ENCODE data around the gene RFX3. TPM values are rescaled to one million over a fixed set of nuclear protein-coding genes. Genes with fewer than 3 reads are reported as not detected.

RFX3 gene
- total RNA-seq (10 to 100 TPM; 23.6 to 27.1 TPM), total RNA-seq (23.5 to 28.8 reads per million in 2 donors)

DNA sequence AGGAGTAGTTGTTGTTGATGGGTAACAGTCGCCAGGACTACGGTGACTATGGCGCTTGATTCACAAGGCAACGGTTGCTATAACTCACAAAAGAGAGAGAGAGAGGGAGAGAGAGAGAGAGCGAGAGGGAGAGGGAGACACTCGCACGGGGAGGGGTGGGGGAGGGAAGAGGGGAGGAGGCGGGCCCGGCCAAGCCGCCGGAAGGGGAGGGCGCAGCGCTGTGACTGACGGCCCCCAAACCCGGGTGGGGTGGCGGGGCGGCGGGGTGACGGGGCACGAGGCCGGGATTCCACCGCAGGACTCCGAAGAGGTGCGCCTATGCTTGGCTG is at the start of gene RFX3:
Gene RFX3, minus strand, starts transcription at position 166 of the 329 bp plus-strand sequence. CDS start 130,413 bp downstream, outside the sequence.
- peaks cover 45% of the 10 kb centered on the region for H3K4me1 Mint-ChIP-seq
- H3K9me3 ChIP-seq (ENCODE audit: control insufficient read depth, low read length, poor library complexity, severe bottlenecking) = no peaks in the 10 kb centered on the region
- DNase-seq (peak; percentile 89 to 92 (median 92)), ATAC-seq (peak; percentile 72)
- peak within 1 kb of the TSS; percentile 96 for H3K4me3 Mint-ChIP-seq
- H3K27me3 Mint-ChIP-seq = no peaks in the 10 kb centered on the region
- peaks cover 3% of the 10 kb centered on the region for H3K36me3 Mint-ChIP-seq (ENCODE audit: low read depth)
- peak within 1 kb of the TSS; percentile 96 for H3K27ac Mint-ChIP-seq

DNA sequence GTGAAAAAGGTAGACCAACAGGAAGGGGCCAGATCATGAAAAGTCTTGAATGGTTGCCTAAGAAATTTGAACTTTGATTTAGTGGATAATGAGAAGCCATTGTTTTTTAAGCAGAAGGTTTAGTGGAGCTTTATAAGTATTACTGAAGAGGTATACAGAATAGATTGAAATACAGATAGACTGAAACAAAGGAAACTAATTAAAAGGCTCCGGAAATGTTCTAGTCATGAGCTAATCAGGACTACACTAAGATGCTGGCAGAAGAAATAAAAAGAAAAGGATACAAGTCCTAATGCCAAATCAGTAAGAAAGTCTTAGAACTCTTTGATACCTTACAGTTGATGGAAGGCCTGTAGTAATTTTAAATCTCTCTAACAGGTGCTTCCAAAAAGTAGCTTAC is 45.7 kb upstream of the RFX3 start:
- H3K27ac Mint-ChIP-seq = no peak overlapping the region
- H3K4me3 Mint-ChIP-seq = no peak overlapping the region
- DNase-seq = no peak
- no peak for ATAC-seq
- H3K27me3 Mint-ChIP-seq = no peaks in the 10 kb centered on the region
- H3K4me1 Mint-ChIP-seq = peaks cover 3% of the 10 kb centered on the region
- H3K9me3 ChIP-seq (ENCODE audit: control insufficient read depth, low read length, poor library complexity, severe bottlenecking) = no peaks in the 10 kb centered on the region
- peaks cover 10% of the 10 kb centered on the region for H3K36me3 Mint-ChIP-seq (ENCODE audit: low read depth)

DNA sequence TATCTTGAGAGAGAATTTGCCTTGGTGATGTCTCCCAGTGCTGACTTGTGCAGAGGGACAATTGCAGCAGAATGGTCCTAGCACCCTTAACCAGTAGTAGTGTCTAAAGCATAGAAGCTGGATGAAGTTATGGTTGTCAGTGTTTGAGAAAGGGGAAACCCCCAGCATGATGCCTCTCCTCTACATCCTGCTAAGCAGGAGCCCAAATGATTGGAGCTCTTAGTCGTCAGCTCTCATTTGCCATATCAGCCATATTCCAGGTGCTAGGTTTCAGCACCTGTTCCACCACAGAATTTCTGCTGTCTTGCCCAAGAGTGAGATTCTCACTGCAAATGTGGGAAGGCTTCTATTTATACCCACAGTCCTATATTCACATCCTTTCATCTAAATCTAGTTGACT is 43.7 kb upstream of the RFX3 start:
- peak; percentile 36 for ATAC-seq

DNA sequence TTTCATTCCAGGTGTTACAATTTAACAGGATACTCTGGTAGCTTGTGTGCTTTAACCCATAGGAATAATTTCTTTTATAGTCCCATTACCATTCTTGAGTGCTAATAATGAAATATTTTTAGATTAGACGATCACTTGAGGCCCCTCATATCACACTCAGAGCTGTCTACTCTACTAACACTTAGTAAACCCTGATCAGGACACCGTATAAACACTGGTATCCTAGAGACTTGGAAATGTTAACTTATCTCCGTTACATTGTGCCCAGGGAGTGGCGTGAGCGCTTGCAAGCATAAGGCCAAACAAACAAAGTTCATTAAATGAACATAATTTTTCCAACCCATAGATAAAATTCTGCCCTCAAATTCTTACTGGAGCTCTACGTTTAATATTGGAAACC is 42.2 kb upstream of the RFX3 start:
- no peaks in the 10 kb centered on the region for H3K27me3 Mint-ChIP-seq
- H3K36me3 Mint-ChIP-seq (ENCODE audit: low read depth) = peaks cover 6% of the 10 kb centered on the region
- no peaks in the 10 kb centered on the region for H3K9me3 ChIP-seq (ENCODE audit: control insufficient read depth, low read length, poor library complexity, severe bottlenecking)
- no peak for ATAC-seq
- H3K4me1 Mint-ChIP-seq = peaks cover 3% of the 10 kb centered on the region
- H3K4me3 Mint-ChIP-seq = no peak overlapping the region
- no peak for DNase-seq
- H3K27ac Mint-ChIP-seq = no peak overlapping the region

More for the DNA sequence above, 43.7 kb upstream of the RFX3 start:
- H3K27me3 Mint-ChIP-seq = no peaks in the 10 kb centered on the region
- no peaks in the 10 kb centered on the region for H3K9me3 ChIP-seq (ENCODE audit: control insufficient read depth, low read length, poor library complexity, severe bottlenecking)
- DNase-seq = no peak
- H3K4me3 Mint-ChIP-seq = no peak overlapping the region
- peaks cover 3% of the 10 kb centered on the region for H3K4me1 Mint-ChIP-seq
- H3K36me3 Mint-ChIP-seq (ENCODE audit: low read depth) = peaks cover 6% of the 10 kb centered on the region
- H3K27ac Mint-ChIP-seq = no peak overlapping the region

DNA sequence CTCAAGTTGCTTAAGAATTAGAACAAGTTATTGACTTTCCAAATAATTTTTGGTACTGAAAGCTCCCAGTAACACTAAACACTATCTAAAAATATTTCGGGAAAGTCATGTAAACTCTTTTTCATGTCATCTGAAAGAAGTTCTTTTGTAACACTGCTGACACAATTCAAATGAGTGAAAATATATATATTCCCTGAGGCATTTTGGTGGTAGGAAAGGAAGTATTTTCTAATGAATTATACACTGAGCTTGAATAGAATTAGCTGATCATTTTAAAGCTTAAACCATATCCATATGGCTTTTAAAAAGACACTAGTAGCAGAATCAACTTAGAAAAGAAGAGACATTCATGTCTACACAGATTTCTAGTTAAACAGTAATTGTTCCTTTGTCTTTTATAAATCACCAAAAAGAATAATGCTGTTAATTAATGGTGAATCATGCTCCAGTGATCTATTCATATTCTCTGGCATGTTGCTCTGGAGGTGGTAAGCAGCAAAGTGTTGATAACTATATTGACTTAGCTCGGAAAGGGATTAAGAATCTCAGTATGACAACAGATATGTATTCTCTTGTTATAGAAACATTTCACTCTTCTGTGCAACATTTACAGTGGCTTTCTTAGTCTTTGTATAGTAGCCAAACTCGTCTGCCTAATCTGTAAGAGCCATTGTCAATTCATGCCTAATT is 27.4 kb upstream of the RFX3 start:
- DNase-seq (no peak), ATAC-seq (no peak)
- no peaks in the 10 kb centered on the region for H3K9me3 ChIP-seq (ENCODE audit: control insufficient read depth, low read length, poor library complexity, severe bottlenecking)
- Mint-ChIP-seq H3K27ac (no peak overlapping the region), H3K4me1 (peaks cover 5% of the 10 kb centered on the region), H3K27me3 (no peaks in the 10 kb centered on the region), H3K4me3 (no peak overlapping the region), H3K36me3 (ENCODE audit: low read depth) (peaks cover 9% of the 10 kb centered on the region)

DNA sequence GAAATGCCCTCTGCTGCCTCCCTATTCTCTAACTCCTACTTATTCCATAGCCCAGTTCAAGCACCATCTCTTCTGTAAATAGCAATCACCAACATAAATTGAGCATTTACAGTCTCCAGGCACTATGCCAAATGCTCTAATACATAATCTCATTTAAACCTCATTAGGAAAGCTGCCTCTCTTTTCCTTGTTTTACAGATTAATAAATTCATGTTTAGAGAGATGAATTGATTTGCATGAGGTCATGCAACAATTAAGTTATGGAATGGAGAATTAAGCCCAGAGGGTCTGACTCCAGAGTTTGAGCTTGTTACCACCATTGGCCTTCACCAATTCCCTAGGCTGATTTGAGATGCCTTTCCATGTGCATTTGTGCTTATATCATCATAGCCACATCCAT is 23.4 kb upstream of the RFX3 start:
- no peak overlapping the region for H3K27ac Mint-ChIP-seq
- H3K36me3 Mint-ChIP-seq (ENCODE audit: low read depth) = peaks cover 10% of the 10 kb centered on the region
- no peaks in the 10 kb centered on the region for H3K9me3 ChIP-seq (ENCODE audit: control insufficient read depth, low read length, poor library complexity, severe bottlenecking)
- H3K4me3 Mint-ChIP-seq = no peak overlapping the region
- no peak for DNase-seq
- peaks cover 4% of the 10 kb centered on the region for H3K4me1 Mint-ChIP-seq
- no peak for ATAC-seq
- no peaks in the 10 kb centered on the region for H3K27me3 Mint-ChIP-seq

DNA sequence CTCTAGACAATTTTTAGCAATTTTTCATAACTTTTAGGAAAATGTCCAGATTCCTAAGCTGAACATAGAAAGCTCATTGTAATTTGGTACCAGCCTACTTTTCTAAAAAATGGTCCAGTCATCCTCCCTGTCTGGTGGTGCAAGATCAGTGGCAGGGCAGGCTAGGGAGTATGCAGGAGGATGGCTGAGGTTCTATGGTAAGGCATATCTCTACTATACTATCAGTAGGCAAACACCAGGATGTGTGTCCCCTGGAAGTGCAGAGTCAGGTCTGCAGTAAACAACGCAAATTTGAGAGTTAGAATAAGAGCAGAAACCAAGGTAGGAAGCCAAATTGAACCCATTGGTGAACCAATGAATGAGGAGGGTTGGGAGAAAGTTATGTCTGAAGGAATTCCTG is 22.8 kb upstream of the RFX3 start:
- DNase-seq (no peak), ATAC-seq (no peak)
- Mint-ChIP-seq H3K27me3 (no peaks in the 10 kb centered on the region), H3K4me1 (peaks cover 4% of the 10 kb centered on the region), H3K27ac (no peak overlapping the region), H3K4me3 (no peak overlapping the region), H3K36me3 (ENCODE audit: low read depth) (peaks cover 10% of the 10 kb centered on the region)
- no peaks in the 10 kb centered on the region for H3K9me3 ChIP-seq (ENCODE audit: control insufficient read depth, low read length, poor library complexity, severe bottlenecking)

DNA sequence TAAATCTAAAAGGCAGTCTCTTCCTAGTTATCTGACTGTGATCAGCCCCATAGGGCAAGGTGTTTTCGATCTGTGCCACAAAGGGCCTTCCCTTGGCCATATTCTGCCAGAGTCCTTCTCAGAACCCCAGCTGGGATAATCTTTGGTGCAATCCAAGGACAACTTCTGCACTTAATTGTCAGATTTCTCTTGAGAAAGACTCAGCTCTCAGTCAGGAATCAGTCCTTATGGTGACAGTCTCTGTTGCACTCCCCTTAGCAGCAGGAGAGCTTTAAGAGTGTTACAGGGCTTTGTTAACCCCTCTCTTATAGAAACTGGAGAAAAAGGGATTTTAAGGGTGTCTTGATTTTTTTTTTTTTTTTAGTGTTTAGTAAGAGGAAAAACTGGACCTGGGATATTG is 15.4 kb upstream of the RFX3 start:
- Mint-ChIP-seq H3K4me1 (peaks cover 8% of the 10 kb centered on the region), H3K4me3 (no peak overlapping the region), H3K27me3 (no peaks in the 10 kb centered on the region), H3K27ac (no peak overlapping the region), H3K36me3 (ENCODE audit: low read depth) (no peaks in the 10 kb centered on the region)
- no peaks in the 10 kb centered on the region for H3K9me3 ChIP-seq (ENCODE audit: control insufficient read depth, low read length, poor library complexity, severe bottlenecking)
- DNase-seq (no peak), ATAC-seq (no peak)

DNA sequence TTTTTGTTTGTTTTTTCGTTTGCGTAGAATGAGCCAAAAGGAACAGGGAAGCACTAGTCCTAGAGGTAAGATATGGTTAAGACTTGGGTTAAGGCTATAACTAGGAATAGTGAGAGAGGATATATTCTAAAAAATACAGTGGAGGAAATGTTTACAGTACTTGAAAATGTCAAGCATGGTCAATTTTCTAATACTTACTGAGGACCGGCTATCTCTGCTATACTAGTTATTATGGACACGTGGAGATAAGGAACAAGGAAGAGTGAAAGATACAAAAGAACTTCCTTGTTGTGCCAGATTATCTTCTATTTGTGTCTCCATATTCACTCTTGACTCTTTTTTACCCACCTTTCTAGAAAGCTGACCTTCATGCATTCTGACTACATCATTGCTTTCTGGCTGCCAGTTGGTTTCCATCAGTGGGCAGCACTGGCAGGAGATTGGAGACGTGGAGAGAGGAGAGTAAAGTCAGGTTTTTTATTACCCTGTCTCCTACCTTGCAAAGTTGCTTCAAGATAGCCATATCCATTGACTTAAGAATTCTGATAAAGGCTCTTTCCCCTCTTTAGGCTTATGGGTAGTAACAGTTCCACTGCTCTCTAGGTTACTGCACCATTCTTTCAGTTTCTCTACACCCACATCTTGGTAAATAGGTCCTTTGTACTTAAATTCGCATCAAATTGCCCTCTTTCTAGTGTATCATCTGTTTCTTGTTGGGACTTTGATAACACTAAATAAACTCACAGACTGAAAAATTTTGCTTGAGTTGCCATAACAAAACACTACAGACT is 9.0 kb upstream of the RFX3 start:
- no peaks in the 10 kb centered on the region for H3K36me3 Mint-ChIP-seq (ENCODE audit: low read depth)
- ATAC-seq (no peak), DNase-seq (no peak)
- H3K4me1 Mint-ChIP-seq = peaks cover 4% of the 10 kb centered on the region
- no peak overlapping the region for H3K4me3 Mint-ChIP-seq
- no peaks in the 10 kb centered on the region for H3K9me3 ChIP-seq (ENCODE audit: control insufficient read depth, low read length, poor library complexity, severe bottlenecking)
- no peak overlapping the region for H3K27ac Mint-ChIP-seq
- H3K27me3 Mint-ChIP-seq = no peaks in the 10 kb centered on the region

DNA sequence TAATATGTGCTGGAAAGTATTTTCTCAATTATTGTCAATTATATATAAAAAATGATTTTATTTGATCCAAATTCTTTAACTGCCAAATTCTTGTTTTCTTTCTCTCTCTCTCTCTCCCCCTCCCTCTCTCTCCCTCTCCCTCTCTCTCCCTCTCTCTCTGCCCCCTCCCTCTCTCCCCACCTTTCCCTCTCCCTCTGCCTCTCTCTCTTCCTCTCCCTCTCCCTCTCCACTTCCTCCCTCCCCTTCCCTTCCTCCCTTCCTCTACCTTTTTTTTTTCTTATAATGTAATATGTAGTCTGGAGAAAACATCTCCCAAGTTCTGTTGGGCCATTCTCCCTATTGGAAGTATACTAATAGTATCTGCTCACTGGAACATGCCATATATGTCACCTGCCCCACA is 6.4 kb upstream of the RFX3 start:
- H3K4me1 Mint-ChIP-seq = peaks cover 21% of the 10 kb centered on the region
- no peak for ATAC-seq
- no peak for DNase-seq
- no peaks in the 10 kb centered on the region for H3K9me3 ChIP-seq (ENCODE audit: control insufficient read depth, low read length, poor library complexity, severe bottlenecking)
- peak overlapping the region; percentile 27 for H3K27ac Mint-ChIP-seq
- H3K27me3 Mint-ChIP-seq = no peaks in the 10 kb centered on the region
- no peak overlapping the region for H3K4me3 Mint-ChIP-seq
- no peaks in the 10 kb centered on the region for H3K36me3 Mint-ChIP-seq (ENCODE audit: low read depth)

DNA sequence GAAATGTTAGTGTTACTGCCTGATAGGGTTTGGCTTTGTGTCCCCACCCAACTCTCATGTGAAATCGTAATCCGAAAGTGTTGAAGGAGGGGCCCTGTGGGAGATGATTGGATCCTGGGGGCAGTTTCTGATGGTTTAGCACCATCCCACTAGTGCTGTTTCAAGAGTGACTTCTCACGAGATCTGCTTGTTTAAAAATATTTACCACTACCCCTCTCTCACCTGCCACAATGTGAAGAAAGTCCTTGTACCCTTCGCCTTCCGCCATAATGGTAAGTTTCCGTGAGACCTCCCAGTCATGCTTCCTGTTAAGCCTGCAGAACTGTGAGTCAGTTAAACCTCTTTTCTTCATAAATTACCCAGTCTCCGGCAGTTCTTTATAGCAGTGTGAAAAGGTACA is 2.6 kb upstream of the RFX3 start:
- H3K4me3 Mint-ChIP-seq = peak overlapping the region; percentile 96
- peak in 2 of 3 donors; percentile 7 to 13 for DNase-seq
- H3K27ac Mint-ChIP-seq = peak overlapping the region; percentile 96
- no peaks in the 10 kb centered on the region for H3K9me3 ChIP-seq (ENCODE audit: control insufficient read depth, low read length, poor library complexity, severe bottlenecking)
- no peaks in the 10 kb centered on the region for H3K27me3 Mint-ChIP-seq
- peaks cover 3% of the 10 kb centered on the region for H3K36me3 Mint-ChIP-seq (ENCODE audit: low read depth)
- no peak for ATAC-seq
- peaks cover 42% of the 10 kb centered on the region for H3K4me1 Mint-ChIP-seq

DNA sequence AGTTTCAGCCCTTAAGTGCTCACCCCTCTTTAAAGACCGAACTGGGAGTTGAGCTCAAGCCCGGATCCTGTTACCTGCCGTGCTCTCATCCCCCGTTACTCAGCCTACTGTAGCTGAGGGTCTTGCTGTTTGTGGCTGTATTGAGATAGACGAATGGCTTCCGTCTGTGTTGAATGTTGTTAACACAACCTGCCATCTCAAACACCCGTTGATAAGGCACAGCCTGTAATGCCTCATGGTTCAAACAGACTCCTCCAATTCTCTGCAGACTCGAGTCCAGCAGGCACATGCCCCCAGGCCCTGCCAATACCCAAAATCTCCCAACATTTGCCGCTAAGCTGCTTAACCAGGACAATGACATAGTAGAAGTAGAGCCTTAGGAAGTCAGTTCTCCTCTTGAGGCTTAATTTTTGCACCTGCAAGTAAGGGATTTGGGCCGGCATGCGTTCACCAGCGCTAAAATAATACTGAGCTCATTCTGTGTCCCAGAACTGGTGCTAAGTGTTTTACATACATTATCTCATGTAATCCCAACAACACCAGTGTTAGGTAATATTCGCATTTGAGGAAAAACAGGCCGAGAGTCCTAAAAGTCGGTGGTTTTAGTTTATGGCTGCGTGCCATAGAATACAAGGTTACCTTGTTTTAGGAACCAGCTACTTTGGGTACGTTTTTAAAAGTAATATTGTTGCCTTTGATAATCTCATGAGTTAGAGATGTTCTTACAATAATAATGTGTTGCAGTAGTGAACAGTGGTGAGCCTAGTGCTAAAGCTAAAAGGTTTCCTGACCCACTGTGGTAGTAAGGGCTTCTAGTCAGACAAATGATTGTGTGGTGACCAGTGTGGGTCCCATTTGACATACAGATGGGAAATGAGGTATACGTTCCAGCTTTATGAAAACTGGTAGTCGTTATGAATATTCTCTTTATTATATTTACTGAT is 1.5 kb upstream of the RFX3 start:
- Mint-ChIP-seq H3K27ac (peak overlapping the region; percentile 96), H3K4me3 (peak overlapping the region; percentile 96), H3K36me3 (ENCODE audit: low read depth) (peaks cover 3% of the 10 kb centered on the region), H3K27me3 (no peaks in the 10 kb centered on the region), H3K4me1 (peaks cover 45% of the 10 kb centered on the region)
- no peak for DNase-seq
- ATAC-seq = peak; percentile 2
- H3K9me3 ChIP-seq (ENCODE audit: control insufficient read depth, low read length, poor library complexity, severe bottlenecking) = no peaks in the 10 kb centered on the region
